Upper lobe of left lung (tissue), 4 donors: ENCODE data around the gene MTMR2.

Experiments
- EP300 ChIP-seq, 4 donors: sonication (generic); formaldehyde crosslinking; IDR thresholded peaks; one replicate each; pipeline ENCODE4 v1.5.1; 2017; ENCODE audit warnings: antibody characterized with exemption in 4 of 4, control low read depth in 2 of 4
- POLR2AphosphoS5 ChIP-seq, 2 donors: sonication (generic); formaldehyde crosslinking; IDR thresholded peaks; one replicate each; pipeline ENCODE4 v1.5.1; 2017; ENCODE audit warnings: antibody characterized with exemption in 2 of 2

GRCh38 chr11:95904009-95904650 lies 19.8 kb downstream of the MTMR2 start:
- TF ChIP-seq EP300 (IDR thresholded peaks at IDR 0.05) (no peak), POLR2AphosphoS5 (IDR thresholded peaks at IDR 0.05) (no peak)
